H1 (cell line): ENCODE results near the gene FASTK. TPM values are rescaled to one million over a fixed set of nuclear protein-coding genes. Genes with fewer than 3 reads are reported as not detected.

ENCODE experiments used
- CTCF ChIA-PET: fragments of 300-600 bp; sonication (Branson Sonifier 250); formaldehyde crosslinking; loops from one replicate; lab custom pipeline; 2021; ENCODE audit not compliant: partially characterized antibody; lab: Charles Lee
- POLR2A ChIA-PET: fragments of 300-600 bp; sonication (Branson Sonifier 250); formaldehyde crosslinking; loops from one replicate; lab custom pipeline; 2021; ENCODE audit warnings: inconsistent platforms; ENCODE audit not compliant: partially characterized antibody; lab: Charles Lee
- DNase-seq, 2 experiments: peaks; one replicate each; pipeline versions ENCODE4 v3.0.0 to v3.0.0-alpha.2; 2010 to 2022; ENCODE audit warnings: low spot score in 2 of 2, low read depth in 1 of 2, mixed read lengths in 1 of 2
- FAIRE-seq: peaks from 2 replicates; lab custom pipeline; 2011; peaks lifted over from hg19 to GRCh38; lab: Jason Lieb, UNC
- H2AFZ ChIP-seq: 2 replicates; pipeline ENCODE4 v1.8.1; 2012; ENCODE audit warnings: low read length, inconsistent platforms
- H2AK5ac ChIP-seq: 2 replicates; pipeline ENCODE4 v1.6.1; 2013; ENCODE audit warnings: low read depth, low read length
- H2BK120ac ChIP-seq: replicated peaks from 2 replicates; pipeline ENCODE3; 2013; ENCODE audit warnings: low read depth, low read length, inconsistent platforms
- H2BK12ac ChIP-seq: 2 replicates; pipeline ENCODE4 v1.6.1; 2013; ENCODE audit warnings: low read depth, low read length
- H2BK15ac ChIP-seq: 2 replicates; pipeline ENCODE4 v1.6.1; 2013; ENCODE audit warnings: low read length
- H2BK20ac ChIP-seq: 2 replicates; pipeline ENCODE4 v1.6.1; 2013; ENCODE audit warnings: low read length
- H2BK5ac ChIP-seq: 2 replicates; pipeline ENCODE4 v1.6.1; 2013; ENCODE audit warnings: low read depth, low read length
- H3K14ac ChIP-seq: 2 replicates; pipeline ENCODE4 v1.6.1; 2013; ENCODE audit warnings: inconsistent platforms; ENCODE audit not compliant: insufficient read length
- H3K18ac ChIP-seq: 2 replicates; pipeline ENCODE4 v1.6.1; 2013; ENCODE audit warnings: low read length; ENCODE audit errors: extremely low read depth
- H3K23ac ChIP-seq: 2 replicates; pipeline ENCODE4 v1.6.1; 2013; ENCODE audit warnings: inconsistent platforms; ENCODE audit not compliant: insufficient read length
- H3K23me2 ChIP-seq: 2 replicates; pipeline ENCODE4 v1.6.1; 2013; ENCODE audit warnings: low read depth, low read length
- H3K27ac ChIP-seq: 2 replicates; pipeline ENCODE4 v1.6.1; 2011; ENCODE audit warnings: low read depth, low read length, inconsistent platforms
- H3K27me3 ChIP-seq, 4 experiments: replicated peaks in 1 of 4; 1 replicate in 1 of 4; 2 replicates in 3 of 4; pipeline versions ENCODE4 v1.6.1 to v1.8.1; 2011 to 2013; ENCODE audit warnings: low read length in 3 of 4, mild to moderate bottlenecking in 3 of 4, inconsistent platforms in 2 of 4, mixed read lengths in 2 of 4, moderate library complexity in 1 of 4; ENCODE audit not compliant: control insufficient read depth in 3 of 4, insufficient read depth in 3 of 4; ENCODE audit errors: extremely low read depth in 1 of 4
- H3K36me3 ChIP-seq, 4 experiments: 2 replicates each; pipeline versions ENCODE4 v1.6.1 to v1.8.1; 2011 to 2013; ENCODE audit warnings: mild to moderate bottlenecking in 4 of 4, low read length in 3 of 4, moderate library complexity in 2 of 4, control low read depth in 1 of 4, inconsistent platforms in 1 of 4; ENCODE audit not compliant: insufficient read depth in 4 of 4, control insufficient read depth in 2 of 4
- H3K4ac ChIP-seq: replicated peaks from 2 replicates; pipeline ENCODE3; 2013; ENCODE audit warnings: low read length, low read depth, mixed read lengths, inconsistent platforms; ENCODE audit not compliant: insufficient read length
- H3K4me1 ChIP-seq, 4 experiments: replicated peaks in 1 of 4; 1 replicate in 1 of 4; 2 replicates in 3 of 4; pipeline versions ENCODE4 v1.6.1 to v1.8.1; 2011 to 2013; ENCODE audit warnings: low read length in 3 of 4, inconsistent platforms in 2 of 4, mixed read lengths in 1 of 4; ENCODE audit not compliant: insufficient read depth in 4 of 4, control insufficient read depth in 3 of 4
- H3K4me2 ChIP-seq, 2 experiments: 2 replicates each; pipeline versions ENCODE4 v1.6.1 to v1.8.1; 2011 to 2013; ENCODE audit warnings: low read depth in 2 of 2, low read length in 2 of 2, control low read depth in 1 of 2, inconsistent platforms in 1 of 2, mild to moderate bottlenecking in 1 of 2; ENCODE audit not compliant: insufficient read depth in 1 of 2
- H3K4me3 ChIP-seq, 4 experiments: fragments of 200-600, 300-600 bp in 1 of 4; sonication (generic), shearing (Covaris generic), sonication (Bioruptor Twin) in 1 of 4; 2 replicates each; pipeline versions ENCODE4 v1.5.1 to v1.8.1; 2011 to 2016; ENCODE audit warnings: low read length in 4 of 4, low read depth in 3 of 4, control low read depth in 2 of 4, inconsistent platforms in 2 of 4, mild to moderate bottlenecking in 2 of 4, mixed read lengths in 1 of 4, moderate library complexity in 1 of 4; ENCODE audit not compliant: insufficient read depth in 2 of 4; ENCODE audit errors: extremely low read depth in 1 of 4
- H3K56ac ChIP-seq: replicated peaks from 2 replicates; pipeline ENCODE3; 2013; ENCODE audit warnings: low read depth, mild to moderate bottlenecking, mixed read lengths, low read length, inconsistent platforms; ENCODE audit not compliant: insufficient read length
- H3K79me1 ChIP-seq: 2 replicates; pipeline ENCODE4 v1.6.1; 2013; ENCODE audit warnings: low read depth, low read length, control low read depth
- H3K79me2 ChIP-seq, 2 experiments: 2 replicates each; pipeline versions ENCODE4 v1.6.1 to v1.8.1; 2012 to 2013; ENCODE audit warnings: low read length in 2 of 2, mild to moderate bottlenecking in 2 of 2, inconsistent platforms in 1 of 2; ENCODE audit not compliant: insufficient read depth in 2 of 2, control insufficient read depth in 1 of 2
- H3K9ac ChIP-seq, 4 experiments: replicated peaks in 1 of 4; 1 replicate in 1 of 4; 2 replicates in 3 of 4; pipeline versions ENCODE4 v1.6.1 to v1.8.1; 2011 to 2013; ENCODE audit warnings: low read depth in 3 of 4, low read length in 3 of 4, control low read depth in 2 of 4, mild to moderate bottlenecking in 2 of 4, moderate library complexity in 2 of 4, inconsistent platforms in 1 of 4; ENCODE audit errors: extremely low read depth in 1 of 4
- H3K9me3 ChIP-seq, 2 experiments: 2 replicates each; pipeline versions ENCODE4 v1.6.1 to v1.8.1; 2012 to 2013; ENCODE audit warnings: mild to moderate bottlenecking in 2 of 2, moderate library complexity in 2 of 2, control low read depth in 1 of 2, inconsistent platforms in 1 of 2, low read depth in 1 of 2, low read length in 1 of 2, mixed read lengths in 1 of 2; ENCODE audit not compliant: insufficient read depth in 2 of 2
- H4K20me1 ChIP-seq, 2 experiments: replicated peaks in 1 of 2; 2 replicates each; pipeline versions ENCODE3 to v1.8.1; 2011 to 2013; ENCODE audit warnings: inconsistent platforms in 2 of 2, low read length in 2 of 2, mild to moderate bottlenecking in 1 of 2; ENCODE audit not compliant: insufficient read depth in 2 of 2, control insufficient read depth in 1 of 2
- H4K5ac ChIP-seq: 2 replicates; pipeline ENCODE4 v1.6.1; 2013; ENCODE audit warnings: low read length, low read depth, mixed read lengths, inconsistent platforms; ENCODE audit not compliant: insufficient read length
- H4K8ac ChIP-seq: 2 replicates; pipeline ENCODE4 v1.8.0; 2013; ENCODE audit warnings: mild to moderate bottlenecking, moderate library complexity, low read length, inconsistent platforms; ENCODE audit not compliant: insufficient read depth; ENCODE audit errors: extremely low read depth
- H4K91ac ChIP-seq: replicated peaks from 2 replicates; pipeline ENCODE3; 2013; ENCODE audit warnings: low read length, mixed read lengths, inconsistent platforms; ENCODE audit not compliant: insufficient read length
- ATF2 ChIP-seq: IDR thresholded peaks from 2 replicates; pipeline ENCODE4 v1.6.1; 2012; ENCODE audit warnings: low read length, inconsistent platforms
- BACH1 ChIP-seq: IDR thresholded peaks from 2 replicates; pipeline ENCODE4 v1.6.1; 2012; ENCODE audit warnings: low read length, improper control_type of control experiment
- E2F6 ChIP-seq: IDR thresholded peaks from 2 replicates; pipeline ENCODE4 v1.6.1; 2012; ENCODE audit warnings: inconsistent platforms
- HDAC6 ChIP-seq: IDR thresholded peaks from one replicate; pipeline ENCODE4 v1.7.1; 2012; ENCODE audit warnings: low read depth, mild to moderate bottlenecking, inconsistent platforms, low read length, moderate library complexity
- JUN ChIP-seq: IDR thresholded peaks from 2 replicates; pipeline ENCODE4 v1.6.1; 2011; ENCODE audit warnings: low read depth, mild to moderate bottlenecking, improper control_type of control experiment, low read length
- NRF1 ChIP-seq: IDR thresholded peaks from 2 replicates; pipeline ENCODE4 v1.6.1; 2011; ENCODE audit warnings: mild to moderate bottlenecking, low read depth, low read length, improper control_type of control experiment
- POLR2AphosphoS5 ChIP-seq: IDR thresholded peaks from 2 replicates; pipeline ENCODE4 v1.6.1; 2011; ENCODE audit warnings: low read depth, low read length
- RAD21 ChIP-seq, 2 experiments: IDR thresholded peaks in 1 of 2; conservative IDR thresholded peaks in 1 of 2; 2 replicates each; pipeline ENCODE4 v1.6.1; 2011; ENCODE audit warnings: low read depth in 2 of 2, low read length in 2 of 2, improper control_type of control experiment in 1 of 2, inconsistent platforms in 1 of 2, mild to moderate bottlenecking in 1 of 2, moderate library complexity in 1 of 2
- RBBP5 ChIP-seq: IDR thresholded peaks from 2 replicates; pipeline ENCODE4 v1.7.1; 2012; ENCODE audit warnings: low read depth, mild to moderate bottlenecking, inconsistent platforms, low read length, moderate library complexity, borderline replicate concordance
- SIX5 ChIP-seq: IDR thresholded peaks from 2 replicates; pipeline ENCODE4 v1.6.1; 2011; ENCODE audit warnings: mild to moderate bottlenecking, low read depth, low read length
- WGBS, 2 experiments: shearing (Covaris generic) in 1 of 2; methylation state at CpG; one replicate each; pipeline versions ENCODE4 v1.1.6 to v1.1.7; 2013 to 2015; ENCODE audit warnings: low lambda C conversion rate in 2 of 2, mixed read lengths in 2 of 2, inconsistent platforms in 1 of 2, low coverage in 1 of 2, missing lambda C conversion rate in 1 of 2; ENCODE audit not compliant: insufficient replicate concordance in 2 of 2, insufficient coverage in 1 of 2, insufficient read length in 1 of 2; ENCODE audit errors: extremely low coverage in 1 of 2, missing lambda C conversion rate in 1 of 2; 5-methylcytosine and 5-hydroxymethylcytosine counted together
- polyA plus RNA-seq, 7 experiments: library from polyadenylated mRNA; depleted of rRNA in 3 of 7; stranded (reverse) in 5 of 7; unstranded in 2 of 7; fragments of >200 nt in 5 of 7; fragments of 200-250 nt in 2 of 7; gene quantifications; 1 replicate in 5 of 7; 2 replicates in 1 of 7; 4 replicates in 1 of 7; pipeline versions ENCODE4 v1.2.1 to v1.2.3, GENCODE V29; 2011 to 2013; ENCODE audit warnings: missing spikeins in 2 of 7, mixed read lengths in 2 of 7
- total RNA-seq: library from RNA; stranded (reverse); fragmentation: NEBNext Ultra II Directional; extraction: Animal tissue kit (Norgen Biotek cat#: 25700); gene quantifications from 2 replicates; pipeline ENCODE4 v1.2.1, GENCODE V29; 2021

FASTK gene
- total and polyA plus RNA-seq, 2 of the 8 experiments (the other 6 are each of a cell fraction or from before 2014, with no cell fraction given), result 39.4 to 84.0 TPM

- WGBS, 2 experiments, result 89% methylated on average over 15 of the region's 17 CpGs; no CpG with 5 or more reads in 1 of the 2 experiments
- Histone ChIP-seq H3K27ac (no peak overlapping the region), H3K23me2 (no peaks in the 10 kb centered on the region; the same call in 1 of the 2 replicates), H3K9ac (no peak overlapping the region), H3K79me1 (peaks cover 25% of the 10 kb centered on the region), H3K4me3 (no peak overlapping the region), H3K56ac (no peak overlapping the region), H3K4ac (no peak overlapping the region), H3K36me3 (no peaks in the 10 kb centered on the region), H2BK12ac (no peak overlapping the region), H4K20me1 (peaks cover 31 to 50% of the 10 kb centered on the region in 2 experiments), H3K9me3 (no peaks in the 10 kb centered on the region), H4K5ac (no peak overlapping the region), H4K91ac (no peak overlapping the region), H3K14ac (no peak overlapping the region), H2BK20ac (no peak overlapping the region), H2AK5ac (no peak overlapping the region), H2BK5ac (no peak overlapping the region), H3K18ac (no peak overlapping the region), H3K4me1 (peaks cover 0 to 8% (median 3%) of the 10 kb centered on the region in 4 experiments; a peak in 4 of 7 replicates), H2BK15ac (no peak overlapping the region), H3K79me2 (peaks cover 11 to 84% of the 10 kb centered on the region in 2 experiments; a peak in 3 of 4 replicates), H3K4me2 (no peak overlapping the region), H3K23ac (no peak overlapping the region), H4K8ac (no peak overlapping the region), H2BK120ac (no peak overlapping the region), H2AFZ (no peak overlapping the region), H3K27me3 (no peaks in the 10 kb centered on the region)
- ChIA-PET CTCF (interaction anchor here (0.9 to 15.1 kb wide), 6 partner anchors 14 to 198 kb away, joined by 3 to 448 read pairs (median 3); no protein-coding TSS in a partner anchor), POLR2A (no interaction called here)
- FAIRE-seq (no peak), DNase-seq (no peak)
- no peak for TF ChIP-seq E2F6
- no peak for TF ChIP-seq NRF1
- TF ChIP-seq RBBP5, result no peak
- TF ChIP-seq HDAC6, result no peak
- TF ChIP-seq POLR2AphosphoS5, result no peak
- no peak for TF ChIP-seq JUN
- TF ChIP-seq ATF2, result no peak
- no peak for TF ChIP-seq RAD21 (IDR thresholded peaks at IDR 0.05 in 1 of 2, conservative IDR thresholded peaks at IDR 0.05 in 1 of 2; ENCODE audit: low read depth in 2 of 2, low read length in 2 of 2)
- no peak for TF ChIP-seq SIX5
- TF ChIP-seq BACH1, result no peak
Measured at GRCh38 chr7:151095828-151096475, 15.3 kb upstream of the FASTK start.
